HUES64 (cell line): ENCODE data around the gene ZWILCH.
"Not testable (repeated sequence)": the region's sequence is repeated elsewhere in the genome, so short reads cannot be mapped to it uniquely, and the experiment has no call there.

Source experiments
- H3K27ac ChIP-seq: 2 replicates; pipeline ENCODE4 v1.7.0; 2013; ENCODE audit warnings: low read depth, low read length, inconsistent platforms
- H3K27me3 ChIP-seq: 2 replicates; pipeline ENCODE4 v1.6.1; 2013; ENCODE audit warnings: mild to moderate bottlenecking, low read length; ENCODE audit not compliant: insufficient read depth
- H3K36me3 ChIP-seq: 2 replicates; pipeline ENCODE4 v1.6.1; 2013; ENCODE audit warnings: mild to moderate bottlenecking, low read length; ENCODE audit not compliant: insufficient read depth
- H3K4me1 ChIP-seq: 2 replicates; pipeline ENCODE4 v1.6.1; 2013; ENCODE audit warnings: mild to moderate bottlenecking, low read length, moderate library complexity; ENCODE audit not compliant: insufficient read depth
- H3K4me3 ChIP-seq: 2 replicates; pipeline ENCODE4 v1.5.1; 2013; ENCODE audit warnings: mild to moderate bottlenecking, low read length, moderate library complexity
- H3K9ac ChIP-seq: 2 replicates; pipeline ENCODE4 v1.6.1; 2013; ENCODE audit warnings: mild to moderate bottlenecking, low read depth, low read length
- H3K9me3 ChIP-seq: 2 replicates; pipeline ENCODE4 v1.6.1; 2013; ENCODE audit warnings: low read depth, low read length; ENCODE audit not compliant: insufficient read depth
- WGBS: fragments of 150-250, 120-280 bp; methylation state at CpG from one replicate; pipeline ENCODE4 v1.1.7; 2013; ENCODE audit warnings: missing lambda C conversion rate; 5-methylcytosine and 5-hydroxymethylcytosine counted together

The ZWILCH gene

GRCh38 chr15:66586155-66586976, 81.2 kb downstream of the ZWILCH start:
- no peak overlapping the region for H3K27ac ChIP-seq
- no peaks in the 10 kb centered on the region for H3K27me3 ChIP-seq
- H3K9ac ChIP-seq = no peak overlapping the region
- no peaks in the 10 kb centered on the region for H3K9me3 ChIP-seq
- H3K36me3 ChIP-seq = no peaks in the 10 kb centered on the region
- H3K4me3 ChIP-seq = no peak overlapping the region
- H3K4me1 ChIP-seq = peaks cover 6% of the 10 kb centered on the region; the same call in 1 of the 2 replicates
- 84% methylated on average over 17 of the region's 17 CpGs for WGBS

- no peaks in the 10 kb centered on the region for H3K27me3 ChIP-seq
- H3K9me3 ChIP-seq = no peaks in the 10 kb centered on the region
- no peaks in the 10 kb centered on the region for H3K36me3 ChIP-seq
- H3K27ac ChIP-seq = no peak overlapping the region
- H3K4me3 ChIP-seq = no peak overlapping the region
- H3K4me1 ChIP-seq = peaks cover 6% of the 10 kb centered on the region; the same call in 1 of the 2 replicates
- H3K9ac ChIP-seq = no peak overlapping the region
Measured at GRCh38 chr15:66587020-66587419, 81.9 kb downstream of the ZWILCH start.

GRCh38 chr15:66587749-66588148, 82.6 kb downstream of the ZWILCH start:
- no peak overlapping the region for H3K27ac ChIP-seq
- no peak overlapping the region for H3K9ac ChIP-seq
- H3K4me3 ChIP-seq = no peak overlapping the region
- H3K4me1 ChIP-seq = peaks cover 6% of the 10 kb centered on the region; the same call in 1 of the 2 replicates
- H3K27me3 ChIP-seq = no peaks in the 10 kb centered on the region
- no peaks in the 10 kb centered on the region for H3K9me3 ChIP-seq
- 60% methylated on average over 5 of the region's 5 CpGs for WGBS
- no peaks in the 10 kb centered on the region for H3K36me3 ChIP-seq

- WGBS = 77% methylated on average over 4 of the region's 5 CpGs
- no peak overlapping the region for H3K27ac ChIP-seq
- H3K9me3 ChIP-seq = no peaks in the 10 kb centered on the region
- H3K27me3 ChIP-seq = no peaks in the 10 kb centered on the region
- H3K36me3 ChIP-seq = no peaks in the 10 kb centered on the region
- no peak overlapping the region for H3K9ac ChIP-seq
- peaks cover 6% of the 10 kb centered on the region; the same call in 1 of the 2 replicates for H3K4me1 ChIP-seq
- H3K4me3 ChIP-seq = no peak overlapping the region; the same call in 1 of the 2 replicates
Measured at GRCh38 chr15:66588537-66588936, 83.4 kb downstream of the ZWILCH start.

DNA sequence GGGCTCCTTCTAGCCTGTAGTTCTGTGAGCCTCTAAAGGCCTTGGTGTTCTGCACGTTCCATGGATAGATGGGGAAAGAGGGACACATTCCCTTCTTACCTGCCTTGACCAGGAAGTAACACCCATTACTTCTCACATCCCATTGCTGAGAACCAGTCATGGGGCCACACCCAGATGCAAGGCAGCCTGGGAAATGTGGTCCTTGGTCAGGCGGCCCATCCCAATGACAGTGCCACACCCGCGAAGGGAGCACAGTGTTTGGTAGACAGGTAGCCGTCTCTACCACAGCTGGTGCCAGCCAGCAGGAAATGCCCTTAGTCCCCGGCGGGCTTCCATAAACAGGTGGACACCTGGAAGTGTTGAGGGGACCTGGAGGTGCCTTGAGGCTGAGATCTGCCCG, 83.8 kb downstream of the ZWILCH start:
- Histone ChIP-seq H3K9ac (no peak overlapping the region), H3K36me3 (no peaks in the 10 kb centered on the region), H3K4me1 (peaks cover 6% of the 10 kb centered on the region; the same call in 1 of the 2 replicates), H3K4me3 (no peak overlapping the region; the same call in 1 of the 2 replicates), H3K9me3 (no peaks in the 10 kb centered on the region), H3K27ac (no peak overlapping the region), H3K27me3 (no peaks in the 10 kb centered on the region)
- WGBS = 84% methylated on average over 8 of the region's 8 CpGs

GRCh38 chr15:66589429-66589828, 84.3 kb downstream of the ZWILCH start:
- not testable (repeated sequence) for H3K9ac ChIP-seq, H3K27me3 ChIP-seq, H3K36me3 ChIP-seq, H3K27ac ChIP-seq, H3K4me3 ChIP-seq, H3K9me3 ChIP-seq, H3K4me1 ChIP-seq
- 94% methylated on average over 6 of the region's 6 CpGs for WGBS

DNA sequence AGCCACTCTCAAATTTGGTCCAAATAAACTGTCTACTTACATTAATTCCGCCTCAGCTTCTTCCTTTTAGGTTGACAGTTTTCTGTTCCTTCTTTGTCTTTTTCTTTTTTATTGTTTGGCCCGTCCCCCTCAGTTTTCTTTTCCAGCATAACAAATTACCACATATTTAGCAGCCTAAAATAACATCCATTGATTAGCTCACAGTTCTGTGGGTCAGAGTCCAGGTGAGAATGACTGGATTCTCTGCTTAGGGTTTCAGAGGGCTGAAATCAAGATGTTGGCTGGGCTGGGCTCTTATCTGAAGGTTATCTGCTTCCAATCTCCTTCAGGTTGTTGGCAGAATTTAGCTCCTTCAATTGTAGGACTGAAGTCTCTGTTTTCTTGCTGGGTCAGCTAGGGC, 85.3 kb downstream of the ZWILCH start:
- Histone ChIP-seq H3K9me3 (no peaks in the 10 kb centered on the region), H3K27me3 (no peaks in the 10 kb centered on the region), H3K4me1 (peaks cover 6% of the 10 kb centered on the region; the same call in 1 of the 2 replicates), H3K4me3 (no peak overlapping the region), H3K36me3 (no peaks in the 10 kb centered on the region), H3K9ac (no peak overlapping the region), H3K27ac (no peak overlapping the region)
- 86% methylated on average over 2 of the region's 2 CpGs for WGBS

- peaks cover 6% of the 10 kb centered on the region; the same call in 1 of the 2 replicates for H3K4me1 ChIP-seq
- no peak overlapping the region for H3K27ac ChIP-seq
- H3K4me3 ChIP-seq = no peak overlapping the region
- 93% methylated on average over 4 of the region's 4 CpGs for WGBS
- no peak overlapping the region for H3K9ac ChIP-seq
- no peaks in the 10 kb centered on the region for H3K9me3 ChIP-seq
- H3K36me3 ChIP-seq = no peaks in the 10 kb centered on the region
- no peaks in the 10 kb centered on the region for H3K27me3 ChIP-seq
Measured at GRCh38 chr15:66591322-66591862, 86.3 kb downstream of the ZWILCH start.

GRCh38 chr15:66592505-66593218, 87.5 kb downstream of the ZWILCH start:
- 80% methylated on average over 12 of the region's 12 CpGs for WGBS

GRCh38 chr15:66593219-66593780, 88.2 kb downstream of the ZWILCH start:
- 92% methylated on average over 3 of the region's 3 CpGs for WGBS
- Histone ChIP-seq H3K9me3 (no peaks in the 10 kb centered on the region), H3K27ac (no peak overlapping the region)

More at GRCh38 chr15:66592505-66593218, 87.5 kb downstream of the ZWILCH start:
- H3K9me3 ChIP-seq = no peaks in the 10 kb centered on the region
- H3K9ac ChIP-seq = no peak overlapping the region
- no peaks in the 10 kb centered on the region for H3K36me3 ChIP-seq
- no peak overlapping the region for H3K4me3 ChIP-seq
- peaks cover 5% of the 10 kb centered on the region; the same call in 1 of the 2 replicates for H3K4me1 ChIP-seq
- no peaks in the 10 kb centered on the region for H3K27me3 ChIP-seq
- no peak overlapping the region for H3K27ac ChIP-seq

GRCh38 chr15:66594344-66594743, 89.2 kb downstream of the ZWILCH start:
- H3K4me3 ChIP-seq = no peak overlapping the region
- no peak overlapping the region for H3K9ac ChIP-seq
- WGBS = 73% methylated on average over 10 of the region's 10 CpGs
- H3K36me3 ChIP-seq = no peaks in the 10 kb centered on the region
- H3K9me3 ChIP-seq = no peaks in the 10 kb centered on the region
- no peaks in the 10 kb centered on the region for H3K27me3 ChIP-seq
- no peaks in the 10 kb centered on the region for H3K4me1 ChIP-seq
- no peak overlapping the region for H3K27ac ChIP-seq

More at GRCh38 chr15:66593219-66593780, 88.2 kb downstream of the ZWILCH start:
- H3K4me1 ChIP-seq = no peaks in the 10 kb centered on the region
- no peaks in the 10 kb centered on the region for H3K27me3 ChIP-seq
- H3K9ac ChIP-seq = no peak overlapping the region
- H3K36me3 ChIP-seq = no peaks in the 10 kb centered on the region
- no peak overlapping the region for H3K4me3 ChIP-seq
